ENCODE results near the gene STAB2.

Gene STAB2

GRCh38 chr12:103586791-103587370 is at the start of gene STAB2:
TSS of gene STAB2 (plus strand) at chr12:103587273. CDS start at chr12:103587477, 204 bp downstream.
- DNase-seq: no peak

- DNase-seq: no peak
These were observed 48.7 kb upstream of the STAB2 start for GRCh38 chr12:103538397-103538796.

GRCh38 chr12:103540319-103540718 is 46.8 kb upstream of the STAB2 start:
- DNase-seq: no peak

- DNase-seq: no peak
These were observed 45.0 kb upstream of the STAB2 start for GRCh38 chr12:103542078-103542477.

- DNase-seq: no peak
These were observed 40.1 kb upstream of the STAB2 start for GRCh38 chr12:103546959-103547358.

- DNase-seq: no peak
These were observed 39.7 kb upstream of the STAB2 start for GRCh38 chr12:103547376-103547775.

- DNase-seq: no peak
These were observed 39.1 kb upstream of the STAB2 start for GRCh38 chr12:103547929-103548328.

GRCh38 chr12:103548622-103549601 is 38.2 kb upstream of the STAB2 start:
- peak; percentile 36 to 70 (median 51) for DNase-seq

- DNase-seq: no peak
These were observed 30.0 kb upstream of the STAB2 start for GRCh38 chr12:103556890-103557627.

- DNase-seq: no peak
These were observed 29.5 kb upstream of the STAB2 start for GRCh38 chr12:103557628-103558010.

GRCh38 chr12:103558879-103559278 is 28.2 kb upstream of the STAB2 start:
- DNase-seq: no peak

- no peak for DNase-seq
These were observed 26.4 kb upstream of the STAB2 start for GRCh38 chr12:103560604-103561101.

GRCh38 chr12:103561174-103561573 is 25.9 kb upstream of the STAB2 start:
- no peak for DNase-seq

- DNase-seq: no peak
These were observed 20.7 kb upstream of the STAB2 start for GRCh38 chr12:103566398-103566797.

- DNase-seq: no peak
These were observed 17.8 kb upstream of the STAB2 start for GRCh38 chr12:103569278-103569677.

GRCh38 chr12:103571286-103571685 is 15.8 kb upstream of the STAB2 start:
- no peak for DNase-seq

- DNase-seq: no peak
These were observed 14.6 kb upstream of the STAB2 start for GRCh38 chr12:103572312-103573045.

- DNase-seq: no peak
These were observed 13.9 kb upstream of the STAB2 start for GRCh38 chr12:103573185-103573584.

GRCh38 chr12:103578926-103579325 is 8.1 kb upstream of the STAB2 start:
- DNase-seq: no peak

GRCh38 chr12:103580026-103580425 is 7.0 kb upstream of the STAB2 start:
- no peak for DNase-seq

GRCh38 chr12:103583008-103583407 is 4.1 kb upstream of the STAB2 start:
- DNase-seq: no peak

- no peak for DNase-seq
These were observed 941 bp upstream of the STAB2 start for GRCh38 chr12:103586132-103586531.

GRCh38 chr12:103588680-103589079 is 1.6 kb downstream of the STAB2 start:
- DNase-seq: no peak

All from stimulated activated naive CD4-positive, alpha-beta T cell (primary cell).